Measurements from ENCODE around the gene UNC13D.

Gene UNC13D

GRCh38 chr17:75838410-75838809, 5.8 kb downstream of the UNC13D start:
- DNase-seq (ENCODE audit: low read depth), result no peak
- no peak overlapping the region for H3K4me3 ChIP-seq (ENCODE audit: low read length)
- TF ChIP-seq CTCF (conservative IDR thresholded peaks at IDR 0.05; ENCODE audit: low read depth, low read length), result no peak

- TF ChIP-seq CTCF (conservative IDR thresholded peaks at IDR 0.05; ENCODE audit: low read depth, low read length), result no peak
- no peak for DNase-seq (ENCODE audit: low read depth)
- no peak overlapping the region for H3K4me3 ChIP-seq (ENCODE audit: low read length)
These were observed 6.3 kb downstream of the UNC13D start for GRCh38 chr17:75837899-75838298.

- no peak overlapping the region for H3K4me3 ChIP-seq (ENCODE audit: low read length)
- TF ChIP-seq CTCF (conservative IDR thresholded peaks at IDR 0.05; ENCODE audit: low read depth, low read length), result no peak
- DNase-seq (ENCODE audit: low read depth), result no peak
These were observed 7.6 kb downstream of the UNC13D start for GRCh38 chr17:75836605-75837004.

GRCh38 chr17:75835654-75835987, 8.6 kb downstream of the UNC13D start:
- no peak for DNase-seq (ENCODE audit: low read depth)
- TF ChIP-seq CTCF (conservative IDR thresholded peaks at IDR 0.05; ENCODE audit: low read depth, low read length), result no peak
- H3K4me3 ChIP-seq (ENCODE audit: low read length), result no peak overlapping the region

GRCh38 chr17:75834928-75835653, 9.1 kb downstream of the UNC13D start:
- H3K4me3 ChIP-seq (ENCODE audit: low read length), result no peak overlapping the region
- TF ChIP-seq CTCF (conservative IDR thresholded peaks at IDR 0.05; ENCODE audit: low read depth, low read length), result no peak
- no peak for DNase-seq (ENCODE audit: low read depth)

- H3K4me3 ChIP-seq (ENCODE audit: low read length), result no peak overlapping the region
- TF ChIP-seq CTCF (conservative IDR thresholded peaks at IDR 0.05; ENCODE audit: low read depth, low read length), result no peak
These were observed 9.8 kb downstream of the UNC13D start for GRCh38 chr17:75834279-75834920.

More at GRCh38 chr17:75834279-75834920, 9.8 kb downstream of the UNC13D start:
- DNase-seq (ENCODE audit: low read depth), result no peak
